Tibial artery (tissue), 4 donors: ENCODE data around the gene ALDH9A1.
"Not testable (repeated sequence)": the region's sequence is repeated elsewhere in the genome, so short reads cannot be mapped to it uniquely, and the experiment has no call there.

Source experiments
- DNase-seq, 2 donors: peaks; one replicate each; pipeline ENCODE4 v3.0.0-alpha.2; 2019
- H3K27ac ChIP-seq, 2 donors: fragments of 200-600 bp; sonication (generic) in 1 of 2; 1 replicate in 1 of 2; 2 replicates in 1 of 2; pipeline ENCODE4 v1.5.1; 2018 to 2019; ENCODE audit warnings: mild to moderate bottlenecking in 1 of 2
- H3K27me3 ChIP-seq, 2 donors: fragments of 200-600 bp; sonication (generic) in 1 of 2; one replicate each; pipeline versions ENCODE4 v1.5.1 to v1.6.0; 2016 to 2019
- H3K36me3 ChIP-seq, 3 donors: fragments of 200-600 bp; sonication (generic) in 2 of 3; one replicate each; pipeline ENCODE4 v1.5.1; 2016 to 2019; ENCODE audit warnings: mild to moderate bottlenecking in 2 of 3
- H3K4me1 ChIP-seq, 4 donors: fragments of 200-600 bp; sonication (generic) in 2 of 4; 1 replicate in 3 of 4; 2 replicates in 1 of 4; pipeline ENCODE4 v1.5.1; 2016 to 2019
- H3K4me3 ChIP-seq, 2 donors: fragments of 200-600 bp; sonication (generic) in 1 of 2; 1 replicate in 1 of 2; 2 replicates in 1 of 2; pipeline ENCODE4 v1.5.1; 2018 to 2019; ENCODE audit warnings: mild to moderate bottlenecking in 2 of 2
- H3K9me3 ChIP-seq, 3 donors: fragments of 200-600 bp; sonication (generic) in 1 of 3; one replicate each; pipeline ENCODE4 v1.5.1; 2016 to 2019
- CTCF ChIP-seq, 2 experiments: fragments of 200-600 bp in 1 of 2; fragments of 450-650 bp in 1 of 2; IDR thresholded peaks; one replicate each; pipeline ENCODE4 v1.5.1; 2017 to 2019; ENCODE audit warnings: antibody characterized with exemption in 2 of 2, mild to moderate bottlenecking in 1 of 2, moderate library complexity in 1 of 2
- intact Hi-C: fragments of 100-400 bp; cut with DNase I; formaldehyde crosslinking; loops from one replicate; pipeline ENCODE4 v1.15.0; 2023; ENCODE audit warnings: low total_unique reads

Gene ALDH9A1

GRCh38 chr1:165697881-165698760 is at the start of gene ALDH9A1:
Gene ALDH9A1, minus strand, starts transcription at chr1:165698562. Its CDS starts 4 bp downstream, at chr1:165698558.
- peak; percentile 83 to 95 for DNase-seq
- peak in 1 of 2 experiments; percentile 33 for TF ChIP-seq CTCF (IDR thresholded peaks at IDR 0.05)
- no peaks in the 10 kb centered on the region for H3K27me3 ChIP-seq
- H3K4me1 ChIP-seq, result peaks cover 11 to 27% (median 20%) of the 10 kb centered on the region in 4 donors
- intact Hi-C loops, result loop anchor here (5.0 kb wide), 1 partner anchor 66 kb away; the partner anchor contains the start of gene MGST3
- peak within 1 kb of the TSS; percentile 85 to 89 for H3K4me3 ChIP-seq
- peak within 1 kb of the TSS; percentile 95 to 96 for H3K27ac ChIP-seq
- H3K9me3 ChIP-seq, result no peaks in the 10 kb centered on the region
- H3K36me3 ChIP-seq, result no peaks in the 10 kb centered on the region

- Histone ChIP-seq H3K9me3 (no peaks in the 10 kb centered on the region), H3K27me3 (no peaks in the 10 kb centered on the region), H3K4me1 (no peaks in the 10 kb centered on the region), H3K27ac (no peak overlapping the region), H3K4me3 (no peak overlapping the region), H3K36me3 (peaks cover 28 to 61% (median 38%) of the 10 kb centered on the region in 3 donors)
- intact Hi-C loops, result no loop called here
- TF ChIP-seq CTCF (IDR thresholded peaks at IDR 0.05), result no peak
- DNase-seq, result no peak
Observed at GRCh38 chr1:165747632-165748447, 49.5 kb upstream of the ALDH9A1 start.

- peaks cover 39 to 66% (median 49%) of the 10 kb centered on the region in 3 donors for H3K36me3 ChIP-seq
- not testable (repeated sequence) for H3K9me3 ChIP-seq, H3K27me3 ChIP-seq, H3K27ac ChIP-seq, DNase-seq, H3K4me3 ChIP-seq, H3K4me1 ChIP-seq
- intact Hi-C loops, result loop anchor here (5.0 kb wide), 1 partner anchor 417 kb away; no protein-coding TSS in a partner anchor
Observed at GRCh38 chr1:165744913-165745312, 46.6 kb upstream of the ALDH9A1 start.

- no peak overlapping the region for H3K4me3 ChIP-seq
- TF ChIP-seq CTCF (IDR thresholded peaks at IDR 0.05), result no peak
- no peaks in the 10 kb centered on the region for H3K9me3 ChIP-seq
- intact Hi-C loops, result loop anchor here (5.0 kb wide), 1 partner anchor 420 kb away; no protein-coding TSS in a partner anchor
- H3K27ac ChIP-seq, result no peak overlapping the region
- H3K27me3 ChIP-seq, result no peaks in the 10 kb centered on the region
- H3K4me1 ChIP-seq, result no peaks in the 10 kb centered on the region
- peaks cover 48 to 71% (median 48%) of the 10 kb centered on the region in 3 donors for H3K36me3 ChIP-seq
- no peak for DNase-seq
Observed at GRCh38 chr1:165742194-165742593, 43.8 kb upstream of the ALDH9A1 start.

- Histone ChIP-seq H3K27me3 (no peaks in the 10 kb centered on the region), H3K4me1 (no peaks in the 10 kb centered on the region), H3K27ac (no peak overlapping the region), H3K4me3 (no peak overlapping the region), H3K36me3 (peaks cover 44 to 69% (median 55%) of the 10 kb centered on the region in 3 donors), H3K9me3 (no peaks in the 10 kb centered on the region)
- intact Hi-C loops, result no loop called here
- no peak for DNase-seq
- TF ChIP-seq CTCF (IDR thresholded peaks at IDR 0.05), result no peak
Observed at GRCh38 chr1:165738794-165739193, 40.4 kb upstream of the ALDH9A1 start.
